Subcutaneous adipose tissue (tissue), 4 donors: Measurements from ENCODE around the gene PPFIA1. TPM values are rescaled to one million over a fixed set of nuclear protein-coding genes. Genes with fewer than 3 reads are reported as not detected.

ENCODE experiments used
- total RNA-seq, 4 donors: library from RNA; depleted of rRNA; stranded (reverse); fragments of >200 nt; gene quantifications; one replicate each; pipeline ENCODE4 v1.1.0, GENCODE V29; 2016
- TF ChIP-seq, protein P1 (sequence below): fragments of 450-650 bp; IDR thresholded peaks from one replicate; pipeline ENCODE4 v1.5.1; 2016; ENCODE audit warnings: low read depth, mild to moderate bottlenecking, control low read depth, antibody characterized with exemption, moderate library complexity

Gene PPFIA1
- total RNA-seq, result 100 to 1,000 TPM in 1 of 4 donors, 10 to 100 TPM in 3; 55.3 to 137 (median 83.5) TPM

DNA sequence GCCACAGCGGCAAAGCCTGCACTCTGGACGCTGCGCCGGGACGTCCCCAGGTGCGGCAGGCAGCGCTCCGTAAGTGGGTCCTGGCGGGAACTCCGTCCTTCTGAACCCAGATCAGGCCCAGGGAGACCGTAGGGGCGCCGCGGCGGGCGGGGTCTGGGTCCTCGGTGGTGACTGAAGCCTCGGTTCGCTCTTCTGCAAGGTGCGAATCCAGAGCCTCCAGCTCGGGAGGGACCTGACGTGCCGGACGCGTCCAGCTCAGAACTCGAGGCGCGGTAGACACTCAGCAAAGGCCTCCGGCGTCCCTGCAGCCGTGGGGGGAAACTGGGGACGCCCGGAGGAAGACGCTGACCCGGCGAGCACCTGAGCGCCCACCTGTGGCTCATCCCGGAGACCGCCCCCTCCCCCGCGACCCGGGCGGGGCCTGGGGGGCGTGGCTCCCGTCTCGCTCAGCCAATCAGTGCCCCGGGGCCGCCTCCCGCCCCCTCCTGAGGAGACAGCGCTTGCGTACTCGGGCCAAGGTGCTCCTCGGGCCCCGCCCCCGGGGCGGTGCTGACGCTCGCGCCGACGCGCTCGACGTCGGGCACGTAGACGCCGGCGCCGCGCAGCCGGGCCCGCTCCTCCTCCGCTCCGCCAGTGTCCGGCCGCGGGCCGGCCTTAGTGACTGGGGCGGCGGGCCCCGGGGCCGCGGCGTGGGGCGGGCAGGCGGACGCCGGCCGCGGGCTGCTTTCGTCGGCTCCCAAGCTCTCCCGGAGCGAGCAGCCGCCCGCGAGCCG lies at the start of gene PPFIA1:
Gene PPFIA1, plus strand, starts transcription at position 587 of the 773 bp plus-strand sequence. CDS start 1,483 bp downstream, outside the sequence.
- TF ChIP-seq, protein P1, sequence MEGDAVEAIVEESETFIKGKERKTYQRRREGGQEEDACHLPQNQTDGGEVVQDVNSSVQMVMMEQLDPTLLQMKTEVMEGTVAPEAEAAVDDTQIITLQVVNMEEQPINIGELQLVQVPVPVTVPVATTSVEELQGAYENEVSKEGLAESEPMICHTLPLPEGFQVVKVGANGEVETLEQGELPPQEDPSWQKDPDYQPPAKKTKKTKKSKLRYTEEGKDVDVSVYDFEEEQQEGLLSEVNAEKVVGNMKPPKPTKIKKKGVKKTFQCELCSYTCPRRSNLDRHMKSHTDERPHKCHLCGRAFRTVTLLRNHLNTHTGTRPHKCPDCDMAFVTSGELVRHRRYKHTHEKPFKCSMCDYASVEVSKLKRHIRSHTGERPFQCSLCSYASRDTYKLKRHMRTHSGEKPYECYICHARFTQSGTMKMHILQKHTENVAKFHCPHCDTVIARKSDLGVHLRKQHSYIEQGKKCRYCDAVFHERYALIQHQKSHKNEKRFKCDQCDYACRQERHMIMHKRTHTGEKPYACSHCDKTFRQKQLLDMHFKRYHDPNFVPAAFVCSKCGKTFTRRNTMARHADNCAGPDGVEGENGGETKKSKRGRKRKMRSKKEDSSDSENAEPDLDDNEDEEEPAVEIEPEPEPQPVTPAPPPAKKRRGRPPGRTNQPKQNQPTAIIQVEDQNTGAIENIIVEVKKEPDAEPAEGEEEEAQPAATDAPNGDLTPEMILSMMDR, result no peak

GRCh38 chr11:70220920-70221319 lies 49.6 kb upstream of the PPFIA1 start:
- TF ChIP-seq, protein P1, result no peak

GRCh38 chr11:70225681-70226177 lies 44.8 kb upstream of the PPFIA1 start:
- TF ChIP-seq, protein P1, result no peak

DNA sequence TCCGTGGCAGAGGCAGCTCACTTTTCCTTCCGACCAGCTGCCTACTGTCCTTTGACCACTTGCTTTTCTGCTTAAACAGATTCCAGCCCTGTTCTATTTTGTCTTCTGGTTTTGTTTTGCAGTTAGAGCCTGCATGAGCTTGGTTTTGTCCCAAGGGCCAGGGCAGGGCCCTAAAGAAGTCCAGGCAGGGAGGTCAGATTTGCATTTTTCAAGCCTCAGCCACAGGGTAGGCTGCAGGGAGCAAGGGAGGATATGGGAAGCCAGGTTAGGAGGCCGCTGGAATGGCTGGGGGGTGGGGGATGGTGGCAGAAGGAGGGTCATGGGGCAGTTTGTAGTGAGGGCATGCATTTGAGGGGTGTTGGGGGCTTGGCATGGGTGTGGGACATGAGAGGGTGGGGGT lies 44.3 kb upstream of the PPFIA1 start:
- TF ChIP-seq, protein P1, result no peak

DNA sequence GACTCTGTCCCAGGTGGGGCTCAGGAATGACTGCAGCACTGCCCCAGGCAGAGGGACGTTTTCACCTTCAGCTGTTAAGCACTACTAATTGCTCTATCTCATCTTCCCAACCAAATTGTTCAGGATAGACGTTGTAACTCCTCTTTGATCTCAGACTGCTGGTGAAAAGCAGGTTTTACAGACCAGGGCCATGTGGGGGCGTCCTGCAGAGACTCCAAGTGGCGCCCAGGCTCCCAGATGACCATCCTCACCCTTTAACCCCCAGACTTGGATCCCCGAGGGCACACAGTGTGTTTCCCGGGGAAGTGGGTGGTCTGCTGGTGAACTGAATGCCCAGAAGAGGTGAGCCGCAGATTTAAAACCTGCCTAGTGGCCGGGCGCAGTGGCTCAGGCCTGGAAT lies 43.5 kb upstream of the PPFIA1 start:
- TF ChIP-seq, protein P1, result no peak

- TF ChIP-seq, protein P1, result no peak
Observed at GRCh38 chr11:70229737-70230136, 40.8 kb upstream of the PPFIA1 start.

DNA sequence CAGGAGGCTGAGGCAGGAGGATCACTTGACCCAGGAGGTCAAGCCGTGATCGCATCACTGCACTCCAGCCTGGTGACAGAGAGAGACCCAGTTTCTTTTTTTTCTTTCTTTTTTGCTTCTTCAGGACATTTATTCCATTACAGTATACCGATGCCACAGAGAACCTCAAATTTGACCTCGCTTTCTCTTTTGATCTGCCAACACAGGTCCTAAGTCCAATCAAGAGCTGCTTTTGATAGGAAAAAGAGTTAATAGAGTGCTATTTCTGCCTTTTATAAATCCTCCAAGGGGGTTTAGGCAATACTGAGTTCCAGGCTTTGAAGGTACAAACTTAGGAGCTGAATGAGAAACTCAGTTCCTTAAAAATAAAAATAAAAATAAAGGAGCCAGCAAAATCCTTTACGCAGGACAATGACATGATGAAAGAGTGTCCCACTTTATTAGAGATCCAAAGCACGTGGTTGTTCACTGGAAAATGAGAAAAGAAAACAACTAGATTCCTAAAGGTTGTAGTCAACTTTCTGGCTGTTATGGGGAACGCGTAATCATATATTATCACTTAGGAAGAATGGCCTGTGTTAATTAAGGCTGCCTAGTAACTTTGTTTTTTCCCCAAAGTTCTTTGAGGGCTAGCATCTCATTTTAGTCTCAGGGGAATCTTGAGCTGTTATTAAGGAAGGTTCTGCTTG lies 40.2 kb upstream of the PPFIA1 start:
- TF ChIP-seq, protein P1, result no peak
